ENCODE measurements around the gene HEXB. TPM values are rescaled to one million over a fixed set of nuclear protein-coding genes. Genes with fewer than 3 reads are reported as not detected.

The HEXB gene
- total and polyA plus RNA-seq, 9 of the 15 experiments (the other 6 are each of a cell fraction or from before 2014, with no cell fraction given) = 22.9 to 158 (median 108) TPM

- ATAC-seq (no peak), DNase-seq (ENCODE audit: extremely low read depth in 1 of 4, low spot score in 3 of 4) (peak in 1 of 4 experiments; percentile 34), FAIRE-seq (no peak)
- H3K4me2 ChIP-seq (ENCODE audit: insufficient read depth, low read length) = no peak overlapping the region
- no peak overlapping the region for H3K4me3 ChIP-seq
- in situ Hi-C loops (cut with MboI) = loop anchor here (25.0 kb wide), 1 partner anchor 606 kb away; no protein-coding TSS in a partner anchor
- H3K9ac ChIP-seq (ENCODE audit: insufficient read depth in 1 of 2, low read depth in 2 of 2, low read length in 2 of 2) = no peak overlapping the region
- no peak for TF ChIP-seq E2F6 (IDR thresholded peaks at IDR 0.05; ENCODE audit: borderline replicate concordance in 1 of 2, extremely low read depth in 1 of 2, insufficient read depth in 1 of 2, insufficient read length in 1 of 2, low read depth in 1 of 2, low read length in 1 of 2, poor library complexity in 1 of 2, severe bottlenecking in 1 of 2)
- peak in 1 of 2 experiments; percentile 66; a peak in 1 of 4 replicates for TF ChIP-seq TEAD1 (CRISPR knock-in tag; IDR thresholded peaks at IDR 0.05)
- peak; percentile 85 for TF ChIP-seq MAFG (tag; conservative IDR thresholded peaks at IDR 0.05)
- peak; percentile 79 for TF ChIP-seq CEBPB (tag; IDR thresholded peaks at IDR 0.05)
- TF ChIP-seq CEBPG (CRISPR knock-in tag; IDR thresholded peaks at IDR 0.05) = peak; percentile 79
- peak; percentile 45 to 79; a peak in 3 of 4 replicates for TF ChIP-seq CEBPG (tag; conservative IDR thresholded peaks at IDR 0.05 in 1 of 2, IDR thresholded peaks at IDR 0.05 in 1 of 2)
- peak; percentile 90 for TF ChIP-seq ZNF316 (IDR thresholded peaks at IDR 0.05)
- TF ChIP-seq CBFA2T3 (IDR thresholded peaks at IDR 0.05) = peak; percentile 14; the same call in 1 of the 2 replicates
- no peak for TF ChIP-seq SRSF7 (optimal IDR thresholded peaks at IDR 0.05; ENCODE audit: low read depth, low read length)
- no peak for TF ChIP-seq BHLHE40 (IDR thresholded peaks at IDR 0.05; ENCODE audit: low read length)
- no peak for TF ChIP-seq PATZ1 (CRISPR knock-in tag; IDR thresholded peaks at IDR 0.05; ENCODE audit: borderline replicate concordance)
- TF ChIP-seq CREM (IDR thresholded peaks at IDR 0.05; ENCODE audit: low read depth) = peak; percentile 59
- TF ChIP-seq MAFK (IDR thresholded peaks at IDR 0.05; ENCODE audit: low read length) = 0 out of 2 replicates have a peak, but pooled peaks have one; percentile 2
- no peak for TF ChIP-seq SOX6 (IDR thresholded peaks at IDR 0.05)
- peak; percentile 84 for TF ChIP-seq C11orf30 (IDR thresholded peaks at IDR 0.05; ENCODE audit: low read depth)
- H4K20me1 ChIP-seq (replicated peaks; ENCODE audit: control insufficient read depth, insufficient read depth, low read length) = no peaks in the 10 kb centered on the region
- POLR2A ChIA-PET = interaction anchor here (0.6 kb wide), 1 partner anchor 513 kb away, joined by 3 read pairs; no protein-coding TSS in a partner anchor
- no peaks in the 10 kb centered on the region for H3K79me2 ChIP-seq (ENCODE audit: control insufficient read depth, insufficient read depth, low read length)
- H3K36me3 ChIP-seq (ENCODE audit: control insufficient read depth, insufficient read depth, low read length) = no peaks in the 10 kb centered on the region
- no TSS peak for BruUV-seq (replicated peaks)
- H3K9me1 ChIP-seq (ENCODE audit: control insufficient read depth, insufficient read depth, low read length) = no peaks in the 10 kb centered on the region
- H3K4me1 ChIP-seq (replicated peaks in 1 of 2; ENCODE audit: control insufficient read depth in 2 of 2, insufficient read depth in 2 of 2, low read length in 2 of 2) = peaks cover 9 to 19% of the 10 kb centered on the region in 2 experiments; a peak in 3 of 5 replicates
- no peak overlapping the region for H2AFZ ChIP-seq (ENCODE audit: low read depth, low read length)
- peak overlapping the region; percentile 5; the same call in 1 of the 3 replicates for H3K27ac ChIP-seq (ENCODE audit: extremely low read depth, low read depth, low read length)
- CTCF ChIA-PET (ENCODE audit: low intra/inter-chr PET ratio) = no interaction called here
- WGBS (ENCODE audit: insufficient coverage, low coverage, missing lambda C conversion rate) = 8% methylated on average over 4 of the region's 4 CpGs
- H3K27me3 ChIP-seq (ENCODE audit: control insufficient read depth in 2 of 2, insufficient read depth in 2 of 2, low read length in 2 of 2) = peaks cover 17 to 42% of the 10 kb centered on the region in 2 experiments; a peak in 4 of 5 replicates
- intact Hi-C loops (cut with micrococcal nuclease) = loop anchor here (5.0 kb wide), 2 partner anchors 251 to 431 kb away; no protein-coding TSS in a partner anchor
- H3K9me3 ChIP-seq (replicated peaks; ENCODE audit: control insufficient read depth, insufficient read depth, low read depth, low read length) = no peaks in the 10 kb centered on the region
Measured at GRCh38 chr5:74643111-74643562, 41.9 kb upstream of the HEXB start.
